HG03432 (cell line): Measurements from ENCODE around the gene SLC19A1.

ENCODE experiments used
- ATAC-seq: cut with Tn5 transposase; IDR thresholded peaks from one replicate; pipeline ENCODE4 v1.9.1; 2021; ENCODE audit warnings: mild to moderate bottlenecking, moderate library complexity; ENCODE audit not compliant: unreplicated experiment

The SLC19A1 gene

DNA sequence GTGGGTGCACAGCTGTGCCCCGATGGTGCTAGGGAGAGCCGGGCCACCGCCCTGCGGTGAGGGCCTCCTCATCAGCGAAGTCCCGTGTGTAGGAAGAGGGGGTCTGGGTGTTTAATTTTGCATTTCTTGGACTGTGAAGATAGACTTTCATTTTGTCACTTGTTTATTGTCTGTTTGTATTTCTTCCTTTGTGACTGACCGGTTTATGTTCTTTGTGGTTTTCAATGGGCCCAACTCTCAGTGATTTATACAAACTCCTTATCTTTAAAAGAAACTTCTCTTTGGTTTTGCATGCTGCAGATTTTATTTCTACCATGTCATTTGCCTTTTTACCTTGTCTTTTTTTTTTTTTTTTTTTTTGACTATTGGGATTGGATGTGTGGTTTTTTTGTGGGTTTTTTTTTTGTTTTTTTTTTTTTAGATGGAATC is 72.1 kb downstream of the SLC19A1 start:
- ATAC-seq = no peak

DNA sequence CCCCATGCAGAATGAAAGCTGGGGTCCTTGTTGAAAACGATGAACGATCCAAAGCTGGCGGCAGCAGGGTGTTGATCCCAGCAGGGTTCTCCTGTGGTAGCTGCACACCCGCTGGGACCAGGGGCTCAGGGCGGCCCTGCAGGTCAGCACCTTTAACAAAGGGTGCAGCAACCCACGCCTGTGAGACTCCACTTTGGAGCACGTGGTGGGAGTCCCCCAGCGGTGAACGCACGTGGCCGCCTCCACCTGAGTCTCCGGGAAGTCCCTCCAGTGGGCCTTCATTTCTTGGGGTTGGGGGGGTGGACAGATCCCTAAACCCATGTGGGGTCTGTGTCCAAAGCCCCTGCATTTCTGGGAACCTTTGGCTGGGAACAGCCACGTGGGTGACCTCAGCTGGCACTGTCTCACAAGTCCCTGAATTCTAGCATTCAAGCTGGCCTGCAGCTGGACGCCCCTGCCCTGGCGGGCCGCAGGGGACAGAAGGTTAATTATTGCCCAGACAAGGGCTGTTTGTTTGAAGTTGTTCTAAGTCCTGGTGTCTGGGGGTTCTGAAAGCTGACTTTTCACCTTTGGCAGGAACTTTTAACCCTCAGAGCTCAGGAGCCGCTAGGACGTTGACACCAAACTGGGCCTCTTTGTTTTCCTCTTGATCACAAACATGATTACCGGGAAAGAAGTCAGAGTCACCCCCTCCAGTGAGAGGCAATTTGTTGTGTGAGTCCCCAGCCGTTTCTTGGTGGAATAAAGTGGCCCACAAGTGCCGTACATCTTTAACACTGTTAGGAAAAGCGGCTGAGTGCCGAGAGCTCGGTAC is 72.8 kb downstream of the SLC19A1 start:
- ATAC-seq = no peak

DNA sequence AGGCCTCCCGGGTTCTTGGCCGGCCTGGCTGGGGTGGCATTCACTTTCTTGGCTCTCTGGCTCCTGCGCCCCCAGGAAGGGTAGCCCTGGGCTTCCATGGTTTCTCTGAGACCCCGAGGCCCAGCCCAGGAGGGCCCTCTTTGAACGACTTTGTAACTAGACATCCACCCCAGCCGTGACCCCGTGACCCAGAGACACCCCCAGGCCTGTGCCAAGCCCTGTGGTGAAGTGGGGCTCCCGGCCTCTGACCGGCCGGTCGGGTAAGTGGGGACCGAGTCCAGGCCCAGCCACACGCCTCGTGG is 73.3 kb downstream of the SLC19A1 start:
- ATAC-seq = no peak

DNA sequence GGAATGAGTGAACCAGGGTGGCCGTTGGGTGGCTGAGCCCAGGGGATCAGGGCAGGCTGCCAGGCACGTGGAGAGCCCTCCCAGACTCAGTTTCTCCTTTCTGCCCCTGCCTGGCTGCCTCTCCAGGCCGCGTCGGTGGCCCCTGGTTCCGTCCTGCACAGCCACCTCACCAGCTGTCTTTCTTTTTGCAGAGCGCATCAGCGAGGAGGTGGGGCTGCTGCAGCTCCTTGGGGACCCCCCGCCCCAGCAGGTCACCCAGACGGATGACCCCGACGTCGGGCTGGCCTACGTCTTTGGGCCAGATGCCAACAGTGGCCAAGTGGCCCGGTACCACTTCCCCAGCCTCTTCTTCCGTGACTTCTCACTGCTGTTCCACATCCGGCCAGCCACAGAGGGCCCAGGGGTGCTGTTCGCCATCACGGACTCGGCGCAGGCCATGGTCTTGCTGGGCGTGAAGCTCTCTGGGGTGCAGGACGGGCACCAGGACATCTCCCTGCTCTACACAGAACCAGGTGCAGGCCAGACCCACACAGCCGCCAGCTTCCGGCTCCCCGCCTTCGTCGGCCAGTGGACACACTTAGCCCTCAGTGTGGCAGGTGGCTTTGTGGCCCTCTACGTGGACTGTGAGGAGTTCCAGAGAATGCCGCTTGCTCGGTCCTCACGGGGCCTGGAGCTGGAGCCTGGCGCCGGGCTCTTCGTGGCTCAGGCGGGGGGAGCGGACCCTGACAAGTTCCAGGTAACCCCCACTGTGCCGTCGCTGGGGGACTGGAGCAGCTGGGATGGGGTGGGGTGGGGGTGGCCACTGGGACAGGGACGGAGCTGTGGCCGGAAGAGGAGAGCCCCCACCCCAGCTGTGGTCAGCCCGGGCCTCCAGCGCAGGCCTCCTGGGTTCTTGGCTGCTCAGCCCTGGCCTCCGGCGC is 73.9 kb downstream of the SLC19A1 start:
- ATAC-seq = no peak

DNA sequence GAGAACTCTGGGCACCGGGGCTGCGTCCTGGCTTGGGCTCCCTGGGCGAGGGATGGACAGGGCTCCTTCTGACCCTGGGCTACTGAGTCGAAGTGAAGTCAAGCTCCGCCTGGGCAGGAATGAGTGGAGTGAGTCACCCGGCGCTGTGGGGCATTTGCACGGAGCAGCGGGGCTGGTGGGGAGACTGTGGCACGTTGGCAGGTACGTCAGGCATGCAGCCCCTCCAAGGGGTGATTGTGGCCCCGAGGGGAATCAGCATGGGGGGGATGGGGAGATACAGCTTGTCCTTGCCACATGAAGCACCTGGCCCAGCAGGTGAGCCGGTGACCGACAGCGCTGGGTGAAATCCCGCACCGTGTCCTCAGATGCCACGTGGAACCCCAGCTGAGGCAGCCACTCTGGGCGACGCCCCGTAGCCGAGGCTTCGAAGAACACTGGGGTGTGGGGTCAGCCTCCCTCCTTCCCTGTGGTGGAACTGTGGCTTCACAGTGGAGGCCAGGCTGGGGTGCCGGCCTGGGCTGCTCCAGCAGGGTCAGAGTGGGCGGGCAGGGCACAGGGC is 74.9 kb downstream of the SLC19A1 start:
- no peak for ATAC-seq

DNA sequence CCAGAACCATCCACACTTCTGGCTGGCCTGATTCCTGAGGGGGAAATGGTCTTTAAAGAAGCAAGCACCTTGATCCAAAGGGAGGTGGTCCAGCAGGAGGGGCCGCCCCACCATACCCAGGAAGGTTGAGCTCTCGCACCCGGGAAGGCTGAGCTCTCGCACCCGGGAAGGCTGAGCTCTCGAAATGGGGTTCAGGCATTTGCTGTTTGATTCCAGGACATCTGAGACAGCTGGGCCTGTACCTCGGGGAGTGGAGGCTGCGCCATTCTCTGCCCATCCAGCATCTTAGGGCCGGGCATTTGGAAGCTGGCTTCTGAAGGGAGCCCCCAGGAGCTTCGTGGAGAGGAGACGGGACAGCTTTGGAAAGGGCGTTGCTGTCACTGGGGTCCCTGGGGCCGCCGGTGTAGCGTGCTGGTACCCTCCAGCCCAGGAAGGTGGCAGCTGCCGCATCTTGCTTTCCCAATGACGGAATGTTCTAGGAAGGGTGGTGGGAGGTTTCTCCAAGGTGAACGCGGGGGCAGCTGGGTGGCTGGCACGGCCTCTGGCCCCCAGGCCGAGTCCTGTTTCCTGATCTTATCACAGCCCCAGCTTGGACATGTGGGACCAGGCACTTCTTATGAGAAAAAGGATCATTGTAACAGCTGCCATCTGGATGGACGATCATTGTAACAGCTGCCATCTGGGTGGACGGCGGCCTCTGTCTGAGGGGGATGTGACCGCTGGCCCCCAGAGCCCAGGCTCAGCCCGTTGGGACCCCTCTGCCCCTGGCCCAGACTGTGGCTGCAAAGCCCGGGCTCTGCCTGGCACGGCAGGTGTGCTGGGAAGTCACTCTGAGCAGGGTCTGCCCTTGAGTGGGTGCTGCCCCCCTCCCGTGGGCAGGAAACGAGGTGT is 75.7 kb downstream of the SLC19A1 start:
- no peak for ATAC-seq

DNA sequence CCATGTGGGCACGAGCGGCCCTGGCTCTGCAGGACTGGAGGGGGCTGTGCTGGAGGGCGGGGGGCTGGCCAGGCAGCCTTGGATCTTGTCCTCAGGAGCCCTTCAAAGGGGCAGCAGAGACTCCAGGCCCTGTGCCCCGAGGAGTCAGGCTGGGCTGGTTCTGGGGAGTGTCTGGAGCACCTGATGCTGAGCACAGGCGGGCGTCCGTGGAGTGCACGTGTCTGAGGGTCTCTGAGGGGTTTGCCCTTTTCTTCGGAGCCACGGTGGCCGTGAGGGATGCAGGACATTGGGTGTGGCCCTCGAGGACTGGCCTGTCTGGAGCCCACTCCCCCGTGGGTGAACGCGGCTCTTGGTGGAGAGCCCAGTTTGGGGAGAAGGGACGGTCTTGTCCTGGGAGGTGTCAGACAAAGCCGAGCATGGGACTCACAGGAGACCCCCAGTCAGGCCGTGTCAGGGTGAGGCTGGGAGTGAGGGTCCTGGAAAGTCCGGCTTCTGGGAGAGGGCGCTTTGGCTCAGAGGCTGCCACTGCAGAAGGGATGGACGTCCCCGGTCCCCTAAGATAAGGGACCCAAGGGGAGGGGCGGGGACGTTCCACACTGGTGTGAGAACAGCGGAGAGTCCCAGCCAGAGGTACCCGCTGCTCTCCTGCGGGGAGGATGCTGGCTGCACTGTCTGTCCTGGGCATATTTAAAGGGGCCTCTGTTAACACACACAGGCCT is 76.5 kb downstream of the SLC19A1 start:
- ATAC-seq = no peak

DNA sequence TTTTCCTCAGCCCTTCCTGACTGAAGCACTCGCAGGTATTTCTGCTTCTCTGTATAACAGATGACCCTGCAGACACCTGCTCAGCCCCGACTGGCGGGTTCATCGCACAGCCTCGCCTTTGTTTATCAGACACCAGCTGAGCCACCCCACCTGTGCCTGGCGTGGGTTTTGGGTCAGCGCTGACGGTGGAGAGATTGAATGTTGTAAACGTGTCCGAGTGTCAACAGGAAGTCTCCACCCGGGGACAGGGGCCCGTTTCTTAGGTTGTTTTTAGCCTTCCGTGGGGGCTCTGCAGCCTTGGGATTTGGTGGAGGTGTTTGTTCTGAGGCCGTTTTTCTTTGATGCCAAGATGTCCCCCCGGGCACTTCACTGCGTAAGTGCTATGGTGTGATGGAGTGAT is 77.1 kb downstream of the SLC19A1 start:
- ATAC-seq = no peak

DNA sequence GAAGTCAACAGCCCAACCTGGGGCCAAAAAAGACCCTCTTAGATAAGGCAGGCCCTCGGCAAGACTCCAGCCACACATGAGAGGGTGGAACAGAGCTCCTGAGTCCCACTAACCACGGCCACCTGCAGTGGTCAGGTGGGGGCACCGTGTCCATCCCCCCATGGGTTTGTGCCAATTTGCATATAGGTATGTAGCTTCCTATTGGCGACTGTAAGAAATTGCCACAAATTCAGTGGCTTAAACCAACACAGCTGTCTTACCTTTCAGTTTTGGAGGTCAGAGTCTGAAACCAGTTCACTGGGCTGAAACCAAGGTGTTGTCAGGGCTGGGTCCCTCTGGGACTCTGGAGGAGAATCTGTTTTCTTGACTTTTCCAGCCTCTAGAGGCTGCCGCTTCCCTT is 77.9 kb downstream of the SLC19A1 start:
- no peak for ATAC-seq

DNA sequence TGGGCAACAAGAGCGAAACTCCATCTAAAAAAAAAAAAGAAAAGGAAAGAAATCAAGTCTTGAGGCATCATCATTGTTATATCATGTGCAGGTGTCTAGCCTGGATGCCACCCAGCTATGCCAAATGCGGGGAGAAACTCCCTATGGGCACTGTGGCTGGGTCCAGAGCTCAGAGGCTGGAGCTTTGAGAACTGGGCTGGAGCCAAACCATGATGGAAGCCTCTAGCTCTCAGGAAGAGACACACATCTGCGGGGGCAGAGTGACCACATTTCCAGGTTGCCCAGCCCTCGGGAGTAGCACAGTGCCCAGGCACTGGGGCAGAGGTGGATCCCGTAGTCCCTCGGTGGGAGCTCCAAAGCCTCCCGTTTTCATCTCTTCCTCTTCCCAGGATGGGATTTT is 78.4 kb downstream of the SLC19A1 start:
- no peak for ATAC-seq

DNA sequence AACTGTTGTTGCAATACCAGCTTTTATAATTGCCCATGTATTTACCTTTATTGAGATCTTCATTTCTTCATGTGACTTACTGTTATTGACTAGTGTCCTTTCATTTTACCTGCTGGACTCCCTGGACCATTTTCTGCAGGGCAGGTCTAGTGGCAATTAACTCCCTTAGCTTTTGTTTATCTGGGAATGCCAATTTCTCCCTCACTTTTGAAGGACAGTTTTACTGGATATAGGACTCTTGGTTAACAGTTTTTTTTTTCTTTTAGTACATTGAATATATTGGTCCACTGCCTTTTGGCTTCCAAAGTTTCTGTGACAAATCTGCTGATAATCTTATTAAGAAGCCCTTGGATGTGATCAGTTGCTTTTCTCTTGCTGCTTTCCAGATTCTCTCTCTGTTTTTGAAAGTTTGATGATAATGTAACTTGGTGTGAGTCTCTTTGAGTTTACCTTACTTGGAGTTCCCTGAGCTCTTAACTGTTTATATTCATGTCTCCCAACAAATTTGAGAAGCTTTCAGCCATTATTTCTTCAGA is 80.4 kb downstream of the SLC19A1 start:
- no peak for ATAC-seq

DNA sequence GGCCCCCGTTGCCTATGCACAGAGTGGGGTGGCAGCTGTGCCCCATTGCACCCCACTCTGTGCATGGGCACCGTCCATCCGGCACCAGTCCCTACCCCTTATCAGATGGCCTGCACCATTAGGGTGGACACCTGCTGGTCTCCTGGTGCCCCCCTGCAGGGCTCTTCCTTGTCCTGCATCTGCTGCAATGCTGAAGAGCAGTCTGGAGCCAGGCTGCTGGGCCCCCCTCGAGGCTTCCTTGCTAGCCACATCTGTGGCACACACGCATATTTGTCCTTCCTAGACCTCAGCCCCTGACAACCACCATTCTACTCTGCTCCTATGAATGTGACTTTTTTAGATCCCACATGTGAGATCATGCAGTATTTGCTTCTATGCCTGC is 80.9 kb downstream of the SLC19A1 start:
- ATAC-seq = no peak

DNA sequence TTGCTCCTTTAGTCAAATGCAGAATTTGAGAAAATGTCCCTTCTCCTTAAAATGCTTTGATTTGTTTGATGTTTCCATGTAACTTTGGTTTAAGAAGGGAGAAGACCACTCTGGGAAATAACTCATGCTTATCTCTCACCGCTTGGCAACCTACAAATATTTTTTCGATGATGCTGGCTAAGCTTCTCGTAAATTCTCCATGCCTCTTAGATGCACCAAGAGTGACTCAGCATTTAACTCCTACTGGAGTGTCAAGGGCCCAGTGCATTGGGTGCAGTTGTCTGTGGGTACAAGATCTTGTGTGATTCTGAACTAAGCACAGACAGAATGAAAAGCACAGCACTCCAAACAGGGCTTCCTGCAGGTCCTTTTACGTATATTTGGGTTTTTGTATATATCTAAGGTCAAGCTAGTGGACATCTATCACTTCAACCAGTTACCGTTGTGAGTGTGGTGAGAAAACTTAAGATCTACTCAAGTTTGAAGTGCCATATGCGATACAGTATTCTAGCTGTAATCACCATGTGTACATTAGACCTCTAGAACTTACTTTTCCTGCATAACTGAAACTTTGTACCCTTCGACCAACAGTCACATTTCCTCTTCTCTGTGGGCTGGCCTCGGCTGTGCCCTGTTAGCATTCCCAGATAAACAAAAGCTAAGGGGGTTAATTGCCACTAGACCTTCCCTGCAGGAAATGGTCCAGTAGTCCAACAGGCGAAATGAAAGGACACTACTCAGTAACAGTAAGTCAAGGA is 81.5 kb downstream of the SLC19A1 start:
- no peak for ATAC-seq

DNA sequence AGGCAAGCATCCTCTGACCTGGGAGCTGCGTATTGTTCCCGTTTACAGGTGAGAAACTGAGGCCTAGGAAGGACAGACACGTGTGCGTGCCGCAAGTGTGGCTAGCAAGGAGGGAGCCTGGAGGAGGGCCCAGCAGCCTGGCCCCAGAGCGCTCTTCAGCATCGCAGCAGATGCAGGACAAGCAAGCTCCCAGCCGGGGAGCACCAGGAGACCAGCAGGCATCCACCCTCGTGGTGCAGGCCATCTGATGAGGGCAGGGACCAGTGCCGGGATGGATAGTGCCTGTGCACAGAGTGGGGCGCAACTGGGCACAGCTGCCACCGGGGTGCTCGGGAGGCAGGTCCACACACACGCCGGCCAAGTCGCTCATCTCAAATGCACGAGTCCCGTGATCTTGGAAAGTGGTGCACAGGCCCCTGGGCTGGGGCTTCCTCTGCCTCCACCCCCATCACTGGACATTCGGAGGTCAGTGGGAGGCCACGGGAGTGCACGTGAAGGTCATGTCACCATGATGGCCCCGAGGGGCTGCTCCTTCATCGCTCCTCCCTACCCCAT is 82.2 kb downstream of the SLC19A1 start:
- ATAC-seq = no peak

DNA sequence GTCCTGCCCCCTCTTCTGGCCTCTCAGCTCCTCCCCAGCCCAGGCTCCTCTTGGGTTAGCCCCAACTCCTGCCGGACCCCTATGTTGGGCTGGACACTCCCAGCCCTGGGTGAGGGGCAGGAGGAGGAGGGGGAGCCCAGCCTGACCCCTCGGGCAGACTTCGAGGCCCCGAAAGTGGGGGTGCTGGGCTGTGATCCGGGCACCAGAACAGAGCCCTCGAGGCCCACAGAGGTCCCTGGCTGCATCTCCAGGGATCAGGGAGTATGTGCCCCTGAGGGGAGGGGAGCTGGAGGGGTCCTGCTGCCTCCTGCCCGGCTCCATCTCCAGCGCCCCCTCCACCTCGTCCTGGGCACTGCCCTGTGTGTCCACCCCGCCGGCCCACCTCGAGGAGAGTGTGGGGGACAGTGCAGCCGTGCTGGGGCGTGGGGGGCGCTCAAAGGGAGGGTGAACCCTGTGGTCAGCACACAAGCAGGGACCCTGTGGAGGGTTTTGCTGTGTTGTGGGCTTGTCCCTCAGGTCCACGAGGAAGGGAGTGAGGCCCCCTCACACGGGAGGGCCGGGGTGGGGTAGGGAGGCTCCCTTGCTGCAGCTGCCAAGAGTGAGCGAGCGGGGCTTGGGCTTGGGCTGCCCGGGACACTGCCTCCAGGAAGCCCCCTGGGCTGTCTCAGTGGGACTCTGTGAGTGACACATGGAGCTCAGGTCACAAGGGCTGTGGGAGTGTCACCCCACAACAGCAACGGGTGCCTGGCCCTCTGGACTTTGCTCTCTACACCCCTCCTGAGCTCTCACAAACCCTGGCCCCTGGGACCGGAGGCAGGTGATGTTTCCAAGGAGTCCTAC is 82.8 kb downstream of the SLC19A1 start:
- ATAC-seq = no peak

DNA sequence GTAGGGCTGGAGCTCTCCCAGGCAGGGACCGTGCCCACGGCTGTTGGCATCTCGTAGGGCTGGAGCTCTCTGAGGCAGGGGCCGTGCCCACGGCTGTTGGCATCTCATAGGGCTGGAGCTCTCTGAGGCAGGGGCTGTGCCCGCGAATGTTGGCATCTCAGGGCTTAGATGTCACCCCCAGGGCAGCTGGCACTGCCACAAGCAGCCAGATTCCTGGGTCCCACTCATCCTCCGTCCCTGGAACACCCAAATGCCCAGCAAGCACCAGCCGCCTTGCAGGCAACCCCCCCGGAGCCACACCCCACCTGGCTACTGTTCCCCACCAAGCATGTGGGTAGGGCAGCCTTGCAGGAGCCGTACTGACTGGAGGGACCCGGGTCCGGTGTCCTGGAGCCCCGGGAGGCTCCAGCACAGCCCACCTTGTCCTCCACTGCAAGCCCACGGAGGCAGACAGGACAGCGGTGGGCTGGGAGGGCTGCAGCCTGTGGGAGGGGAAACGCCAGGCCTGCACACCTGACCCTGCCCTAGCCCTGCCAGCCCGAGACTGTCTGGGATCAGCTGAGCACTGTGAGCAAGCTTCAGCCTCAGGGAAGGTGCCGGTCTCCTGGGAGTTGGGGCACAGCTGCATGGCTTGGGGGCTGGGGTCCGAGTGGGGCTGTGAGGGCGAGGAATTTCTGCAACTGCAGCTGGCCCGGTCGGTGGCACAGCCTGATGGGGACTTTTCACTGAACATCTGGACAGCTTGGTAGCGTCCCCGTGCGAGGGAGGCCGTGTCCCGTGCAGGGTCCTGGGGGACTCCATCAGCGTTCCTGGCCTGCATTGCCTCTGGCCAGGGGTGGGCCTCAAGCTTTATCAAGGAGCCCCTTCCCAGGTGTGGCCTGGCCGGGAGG is 83.7 kb downstream of the SLC19A1 start:
- ATAC-seq = no peak

DNA sequence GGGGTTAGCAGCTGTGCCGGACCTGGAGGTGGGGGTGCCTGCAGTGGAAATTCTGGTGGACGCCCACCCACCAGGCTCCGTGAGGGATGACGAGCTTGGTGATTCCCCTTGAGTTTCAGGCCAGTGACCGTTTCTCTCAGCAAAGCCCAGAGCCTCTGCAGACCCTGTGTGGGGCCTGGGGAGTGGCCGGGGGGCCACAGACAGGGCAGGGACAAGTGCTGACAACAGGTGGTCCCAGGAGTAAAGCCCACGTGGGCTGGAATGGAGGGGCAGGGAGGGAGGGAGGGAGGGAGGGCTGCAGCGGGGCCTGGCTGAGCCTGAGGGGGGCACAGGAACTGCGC is 84.4 kb downstream of the SLC19A1 start:
- ATAC-seq = no peak
